Stimulated activated CD4-positive, alpha-beta T cell treated with anti-CD3 and anti-CD28 coated beads, Interleukin-1b, Interleukin-23, amount 100 ng/mL, for 48 hours (primary cell): ENCODE measurements around the gene UBE3A.
"Not testable (repeated sequence)": the region's sequence is repeated elsewhere in the genome, so short reads cannot be mapped to it uniquely, and the experiment has no call there.

ENCODE experiments used
- DNase-seq: peaks from one replicate; pipeline ENCODE4 v3.0.0-alpha.2; 2020

Gene UBE3A

GRCh38 chr15:25437777-25438600, 835 bp downstream of the UBE3A start:
- DNase-seq, result peak; percentile 63

- DNase-seq, result no peak
These were observed 2.1 kb downstream of the UBE3A start for GRCh38 chr15:25436707-25437106.

- DNase-seq, result no peak
These were observed 3.2 kb downstream of the UBE3A start for GRCh38 chr15:25435474-25436243.

GRCh38 chr15:25433118-25433865, 5.5 kb downstream of the UBE3A start:
- DNase-seq, result no peak

GRCh38 chr15:25431836-25432561, 6.8 kb downstream of the UBE3A start:
- no peak for DNase-seq

GRCh38 chr15:25427861-25428260, 11.0 kb downstream of the UBE3A start:
- no peak for DNase-seq

GRCh38 chr15:25426896-25427610, 11.8 kb downstream of the UBE3A start:
- no peak for DNase-seq

GRCh38 chr15:25424073-25424472, 14.8 kb downstream of the UBE3A start:
- no peak for DNase-seq

GRCh38 chr15:25422021-25422420, 16.8 kb downstream of the UBE3A start:
- no peak for DNase-seq

- no peak for DNase-seq
These were observed 20.6 kb downstream of the UBE3A start for GRCh38 chr15:25418202-25418601.

- DNase-seq, result no peak
These were observed 21.2 kb downstream of the UBE3A start for GRCh38 chr15:25417604-25418003.

- no peak for DNase-seq
These were observed 22.1 kb downstream of the UBE3A start for GRCh38 chr15:25416693-25417092.

- DNase-seq, result no peak
These were observed 23.1 kb downstream of the UBE3A start for GRCh38 chr15:25415707-25416106.

GRCh38 chr15:25415217-25415616, 23.6 kb downstream of the UBE3A start:
- DNase-seq, result no peak

GRCh38 chr15:25410649-25411048, 28.2 kb downstream of the UBE3A start:
- no peak for DNase-seq

- DNase-seq, result not testable (repeated sequence)
These were observed 29.1 kb downstream of the UBE3A start for GRCh38 chr15:25409731-25410130.

GRCh38 chr15:25408929-25409328, 29.9 kb downstream of the UBE3A start:
- DNase-seq, result no peak

- DNase-seq, result no peak
These were observed 30.4 kb downstream of the UBE3A start for GRCh38 chr15:25408428-25408827.

GRCh38 chr15:25407950-25408349, 30.9 kb downstream of the UBE3A start:
- DNase-seq, result no peak

GRCh38 chr15:25406846-25407245, 32.0 kb downstream of the UBE3A start:
- no peak for DNase-seq

- DNase-seq, result no peak
These were observed 32.6 kb downstream of the UBE3A start for GRCh38 chr15:25406261-25406660.

GRCh38 chr15:25403771-25404170, 35.1 kb downstream of the UBE3A start:
- DNase-seq, result no peak
